CD4-positive, alpha-beta T cell treated with Interleukin-1 beta for 1 hour (primary cell): ENCODE results near the gene PARP1.
"Not testable (repeated sequence)": the region's sequence is repeated elsewhere in the genome, so short reads cannot be mapped to it uniquely, and the experiment has no call there.

ENCODE experiments used
- DNase-seq, 2 donors: peaks; one replicate each; pipeline ENCODE4 v3.0.0-alpha.2; 2020 to 2022

Gene PARP1

GRCh38 chr1:226428791-226429461 is 21.0 kb upstream of the PARP1 start:
- no peak for DNase-seq

- no peak for DNase-seq
Measured at GRCh38 chr1:226428348-226428747, 20.5 kb upstream of the PARP1 start.

GRCh38 chr1:226427131-226427530 is 19.2 kb upstream of the PARP1 start:
- DNase-seq, result no peak

GRCh38 chr1:226426395-226426794 is 18.5 kb upstream of the PARP1 start:
- DNase-seq, result not testable (repeated sequence)

GRCh38 chr1:226425431-226426031 is 17.6 kb upstream of the PARP1 start:
- peak; percentile 35 to 41 for DNase-seq

GRCh38 chr1:226425004-226425378 is 17.1 kb upstream of the PARP1 start:
- no peak for DNase-seq

- DNase-seq, result peak; percentile 14 to 50
Measured at GRCh38 chr1:226424221-226425003, 16.5 kb upstream of the PARP1 start.

- no peak for DNase-seq
Measured at GRCh38 chr1:226422478-226422877, 14.6 kb upstream of the PARP1 start.

- no peak for DNase-seq
Measured at GRCh38 chr1:226420897-226421296, 13.0 kb upstream of the PARP1 start.

- no peak for DNase-seq
Measured at GRCh38 chr1:226420328-226420727, 12.4 kb upstream of the PARP1 start.

GRCh38 chr1:226419284-226420029 is 11.6 kb upstream of the PARP1 start:
- no peak for DNase-seq

- no peak for DNase-seq
Measured at GRCh38 chr1:226417830-226418546, 10.1 kb upstream of the PARP1 start.

GRCh38 chr1:226417350-226417749 is 9.5 kb upstream of the PARP1 start:
- DNase-seq, result no peak

- no peak for DNase-seq
Measured at GRCh38 chr1:226414098-226414698, 6.3 kb upstream of the PARP1 start.

GRCh38 chr1:226411619-226412018 is 3.7 kb upstream of the PARP1 start:
- no peak for DNase-seq

- no peak for DNase-seq
Measured at GRCh38 chr1:226410958-226411357, 3.1 kb upstream of the PARP1 start.

GRCh38 chr1:226409392-226409791 is 1.5 kb upstream of the PARP1 start:
- no peak for DNase-seq

GRCh38 chr1:226408285-226409184 is 642 bp upstream of the PARP1 start:
- DNase-seq, result no peak

- peak in 1 of 2 donors; percentile 7 for DNase-seq
Measured at GRCh38 chr1:226407199-226407496, 745 bp downstream of the PARP1 start.

- DNase-seq, result peak in 1 of 2 donors; percentile 24
Measured at GRCh38 chr1:226406401-226406881, 1.5 kb downstream of the PARP1 start.

- peak in 1 of 2 donors; percentile 21 for DNase-seq
Measured at GRCh38 chr1:226405411-226405988, 2.4 kb downstream of the PARP1 start.
